GM12872 (cell line): ENCODE measurements around the gene TAF4B.

Experiments
- TF ChIP-seq, protein P1 (sequence below): IDR thresholded peaks from 3 replicates; pipeline ENCODE4 v1.5.1; 2011; ENCODE audit warnings: low read depth, mild to moderate bottlenecking, low read length, moderate library complexity; ENCODE audit not compliant: insufficient read depth

The TAF4B gene

DNA sequence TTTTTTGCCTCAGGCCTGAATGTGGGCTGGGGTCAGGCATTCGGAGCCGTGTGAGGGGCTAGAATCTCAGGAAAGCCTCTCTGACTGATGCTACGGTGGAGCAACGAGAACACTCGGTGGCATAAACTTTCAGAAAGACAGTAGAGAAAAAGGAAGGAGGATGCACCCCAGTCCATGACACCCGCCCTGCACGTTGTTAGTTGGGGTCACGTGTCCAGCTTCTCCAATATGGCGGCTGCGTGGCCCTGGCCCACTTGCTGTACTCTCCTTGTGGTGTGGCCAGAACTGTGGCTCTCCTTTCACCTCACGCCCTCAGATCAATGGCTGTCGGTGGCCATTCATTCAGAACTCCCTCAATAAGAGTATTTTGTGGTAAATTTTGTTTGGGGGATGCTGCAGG lies 190.9 kb downstream of the TAF4B start:
- TF ChIP-seq, protein P1, sequence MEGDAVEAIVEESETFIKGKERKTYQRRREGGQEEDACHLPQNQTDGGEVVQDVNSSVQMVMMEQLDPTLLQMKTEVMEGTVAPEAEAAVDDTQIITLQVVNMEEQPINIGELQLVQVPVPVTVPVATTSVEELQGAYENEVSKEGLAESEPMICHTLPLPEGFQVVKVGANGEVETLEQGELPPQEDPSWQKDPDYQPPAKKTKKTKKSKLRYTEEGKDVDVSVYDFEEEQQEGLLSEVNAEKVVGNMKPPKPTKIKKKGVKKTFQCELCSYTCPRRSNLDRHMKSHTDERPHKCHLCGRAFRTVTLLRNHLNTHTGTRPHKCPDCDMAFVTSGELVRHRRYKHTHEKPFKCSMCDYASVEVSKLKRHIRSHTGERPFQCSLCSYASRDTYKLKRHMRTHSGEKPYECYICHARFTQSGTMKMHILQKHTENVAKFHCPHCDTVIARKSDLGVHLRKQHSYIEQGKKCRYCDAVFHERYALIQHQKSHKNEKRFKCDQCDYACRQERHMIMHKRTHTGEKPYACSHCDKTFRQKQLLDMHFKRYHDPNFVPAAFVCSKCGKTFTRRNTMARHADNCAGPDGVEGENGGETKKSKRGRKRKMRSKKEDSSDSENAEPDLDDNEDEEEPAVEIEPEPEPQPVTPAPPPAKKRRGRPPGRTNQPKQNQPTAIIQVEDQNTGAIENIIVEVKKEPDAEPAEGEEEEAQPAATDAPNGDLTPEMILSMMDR, result no peak

GRCh38 chr18:26418225-26418624 lies 192.0 kb downstream of the TAF4B start:
- TF ChIP-seq, protein P1, result no peak

- TF ChIP-seq, protein P1, result no peak
These were observed 193.5 kb downstream of the TAF4B start for GRCh38 chr18:26419746-26420145.

- TF ChIP-seq, protein P1, result no peak
These were observed 195.3 kb downstream of the TAF4B start for GRCh38 chr18:26421503-26421902.

DNA sequence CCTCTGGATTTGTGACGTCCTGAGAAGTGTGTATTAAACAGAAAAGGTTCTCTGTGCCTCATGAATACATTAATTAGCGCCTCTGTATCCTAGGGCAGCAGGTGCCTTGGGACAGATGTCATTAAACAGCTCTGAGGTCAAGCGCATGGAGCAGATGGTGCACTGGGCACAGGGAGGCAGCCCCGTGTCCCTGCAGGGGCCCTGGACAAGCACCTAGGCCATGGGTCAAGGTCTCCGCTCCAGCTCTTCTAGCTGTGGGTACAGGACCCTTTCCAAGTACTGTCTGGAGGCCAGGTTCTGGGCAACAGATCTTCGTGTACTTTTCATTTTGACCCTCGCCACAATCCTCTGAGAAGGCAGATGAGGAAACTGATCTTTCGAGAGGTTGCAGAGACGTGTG lies 195.7 kb downstream of the TAF4B start:
- TF ChIP-seq, protein P1, result no peak

GRCh38 chr18:26422472-26423162 lies 196.4 kb downstream of the TAF4B start:
- TF ChIP-seq, protein P1, result no peak

- TF ChIP-seq, protein P1, result no peak
These were observed 198.3 kb downstream of the TAF4B start for GRCh38 chr18:26424428-26425147.
